Tongue (tissue), 2 donors: ENCODE results near the gene MED9. TPM values are rescaled to one million over a fixed set of nuclear protein-coding genes. Genes with fewer than 3 reads are reported as not detected.

Source experiments
- DNase-seq: peaks from one replicate; pipeline ENCODE4 v3.0.0-alpha.2; 2015
- total RNA-seq: library from RNA; depleted of rRNA; stranded (reverse); fragments of >200 nt; gene quantifications from one replicate; pipeline ENCODE4 v1.2.3, GENCODE V29; 2014

Gene MED9
- total RNA-seq, 1 donor from 2014 or later: 23.0 TPM

- no peak for DNase-seq
Observed at GRCh38 chr17:17491546-17491988, 14.8 kb downstream of the MED9 start.

GRCh38 chr17:17492085-17492484 is 15.3 kb downstream of the MED9 start:
- no peak for DNase-seq

GRCh38 chr17:17492571-17492970 is 15.8 kb downstream of the MED9 start:
- DNase-seq: peak; percentile 40

GRCh38 chr17:17493249-17493985 is 16.6 kb downstream of the MED9 start:
- no peak for DNase-seq

GRCh38 chr17:17493986-17494466 is 17.2 kb downstream of the MED9 start:
- no peak for DNase-seq

GRCh38 chr17:17494499-17494869 is 17.7 kb downstream of the MED9 start:
- no peak for DNase-seq

- DNase-seq: peak; percentile 62
Observed at GRCh38 chr17:17494870-17495535, 18.2 kb downstream of the MED9 start.

GRCh38 chr17:17495536-17496188 is 18.9 kb downstream of the MED9 start:
- peak; percentile 34 for DNase-seq

GRCh38 chr17:17496189-17497064 is 19.6 kb downstream of the MED9 start, which contains the start of gene RASD1:
Gene RASD1, minus strand, starts transcription at chr17:17496395. Its CDS starts 214 bp downstream, at chr17:17496181.
- DNase-seq: peak; percentile 93

GRCh38 chr17:17497065-17497844 is 20.5 kb downstream of the MED9 start:
- DNase-seq: no peak

GRCh38 chr17:17497845-17498520 is 21.2 kb downstream of the MED9 start:
- no peak for DNase-seq

- no peak for DNase-seq
Observed at GRCh38 chr17:17498606-17499301, 22.0 kb downstream of the MED9 start.

- no peak for DNase-seq
Observed at GRCh38 chr17:17499402-17500145, 22.8 kb downstream of the MED9 start.

- no peak for DNase-seq
Observed at GRCh38 chr17:17500999-17501605, 24.3 kb downstream of the MED9 start.

GRCh38 chr17:17502741-17503565 is 26.2 kb downstream of the MED9 start:
- no peak for DNase-seq

GRCh38 chr17:17503566-17504130 is 26.8 kb downstream of the MED9 start:
- peak; percentile 80 for DNase-seq
